Measurements from ENCODE around the gene GP1BA. TPM values are rescaled to one million over a fixed set of nuclear protein-coding genes. Genes with fewer than 3 reads are reported as not detected.

GP1BA gene
- total and polyA plus RNA-seq, 2 donors (not counting 1 experiment from before 2014, with no cell fraction given): not detected

- H3K4me2 ChIP-seq (ENCODE audit: extremely low read depth, insufficient read depth, low read length): peak within 1 kb of the TSS; percentile 99
- peak within 1 kb of the TSS; percentile 97 to 98 (median 97) for H3K4me3 ChIP-seq (replicated peaks in 1 of 4; ENCODE audit: control extremely low read depth in 1 of 4, insufficient read depth in 1 of 4, low read depth in 3 of 4, low read length in 4 of 4)
- peaks cover 16% of the 10 kb centered on the region for H3K36me3 ChIP-seq (ENCODE audit: control insufficient read depth, insufficient read depth, low read length)
- peak within 1 kb of the TSS; percentile 93 for H3K27ac ChIP-seq (ENCODE audit: insufficient read depth, low read length)
- H3K27me3 ChIP-seq (ENCODE audit: control insufficient read depth, insufficient read depth, low read length): no peaks in the 10 kb centered on the region
- peak within 1 kb of the TSS; percentile 87 for H3K9ac ChIP-seq (ENCODE audit: insufficient read depth, low read length)
- H3K79me2 ChIP-seq (ENCODE audit: control insufficient read depth, insufficient read depth, low read length): peaks cover 50% of the 10 kb centered on the region
- H3K4me1 ChIP-seq (ENCODE audit: control insufficient read depth, extremely low read depth, insufficient read depth, low read length): peaks cover 22% of the 10 kb centered on the region
- TF ChIP-seq CTCF (conservative IDR thresholded peaks at IDR 0.05 in 1 of 2, IDR thresholded peaks at IDR 0.05 in 1 of 2; ENCODE audit: low read depth in 1 of 2, low read length in 2 of 2) (no peak), EZH2 (IDR thresholded peaks at IDR 0.05; ENCODE audit: low read length, missing control alignments) (no peak)
- H4K20me1 ChIP-seq (ENCODE audit: control insufficient read depth, extremely low read depth, insufficient read depth, low read length): peaks cover 2% of the 10 kb centered on the region
- peak within 1 kb of the TSS; percentile 67 for H2AFZ ChIP-seq (ENCODE audit: low read length)
- DNase-seq (ENCODE audit: low read depth in 2 of 2): peak; percentile 89 to 96
- H3K9me3 ChIP-seq (ENCODE audit: control insufficient read depth, insufficient read depth, low read depth, low read length): no peaks in the 10 kb centered on the region
Measured at GRCh38 chr17:4948166-4948930, 16.3 kb downstream of the GP1BA start, which contains the start of gene PFN1. Gene PFN1 (minus strand): TSS chr17:4948530. CDS start chr17:4948394, 136 bp downstream.

- peak; percentile 88 to 89 for DNase-seq (ENCODE audit: low read depth in 2 of 2)
- no peaks in the 10 kb centered on the region for H3K9me3 ChIP-seq (ENCODE audit: control insufficient read depth, insufficient read depth, low read depth, low read length)
- no peak overlapping the region for H2AFZ ChIP-seq (ENCODE audit: low read length)
- H3K4me3 ChIP-seq (replicated peaks in 1 of 4; ENCODE audit: control extremely low read depth in 1 of 4, insufficient read depth in 1 of 4, low read depth in 3 of 4, low read length in 4 of 4): peak overlapping the region; percentile 47 to 97 (median 62)
- H3K79me2 ChIP-seq (ENCODE audit: control insufficient read depth, insufficient read depth, low read length): peaks cover 44% of the 10 kb centered on the region
- H3K27me3 ChIP-seq (ENCODE audit: control insufficient read depth, insufficient read depth, low read length): no peaks in the 10 kb centered on the region
- peak overlapping the region; percentile 55 for H3K9ac ChIP-seq (ENCODE audit: insufficient read depth, low read length)
- H3K4me1 ChIP-seq (ENCODE audit: control insufficient read depth, extremely low read depth, insufficient read depth, low read length): peaks cover 26% of the 10 kb centered on the region
- H4K20me1 ChIP-seq (ENCODE audit: control insufficient read depth, extremely low read depth, insufficient read depth, low read length): peaks cover 2% of the 10 kb centered on the region
- peaks cover 14% of the 10 kb centered on the region for H3K36me3 ChIP-seq (ENCODE audit: control insufficient read depth, insufficient read depth, low read length)
- TF ChIP-seq EZH2 (IDR thresholded peaks at IDR 0.05; ENCODE audit: low read length, missing control alignments): no peak
- TF ChIP-seq CTCF (conservative IDR thresholded peaks at IDR 0.05 in 1 of 2, IDR thresholded peaks at IDR 0.05 in 1 of 2; ENCODE audit: low read depth in 1 of 2, low read length in 2 of 2): no peak
- H3K27ac ChIP-seq (ENCODE audit: insufficient read depth, low read length): peak overlapping the region; percentile 84
- H3K4me2 ChIP-seq (ENCODE audit: extremely low read depth, insufficient read depth, low read length): peak overlapping the region; percentile 99
Measured at GRCh38 chr17:4948931-4949320, 16.8 kb downstream of the GP1BA start.

- Histone ChIP-seq H2AFZ (ENCODE audit: low read length) (no peak overlapping the region), H4K20me1 (ENCODE audit: control insufficient read depth, extremely low read depth, insufficient read depth, low read length) (peaks cover 2% of the 10 kb centered on the region), H3K27me3 (ENCODE audit: control insufficient read depth, insufficient read depth, low read length) (no peaks in the 10 kb centered on the region), H3K36me3 (ENCODE audit: control insufficient read depth, insufficient read depth, low read length) (peaks cover 11% of the 10 kb centered on the region), H3K4me2 (ENCODE audit: extremely low read depth, insufficient read depth, low read length) (peak overlapping the region; percentile 97), H3K27ac (ENCODE audit: insufficient read depth, low read length) (peak overlapping the region; percentile 84), H3K9me3 (ENCODE audit: control insufficient read depth, insufficient read depth, low read depth, low read length) (no peaks in the 10 kb centered on the region), H3K9ac (ENCODE audit: insufficient read depth, low read length) (peak overlapping the region; percentile 55), H3K4me1 (ENCODE audit: control insufficient read depth, extremely low read depth, insufficient read depth, low read length) (peaks cover 24% of the 10 kb centered on the region), H3K4me3 (replicated peaks in 1 of 4; ENCODE audit: control extremely low read depth in 1 of 4, insufficient read depth in 1 of 4, low read depth in 3 of 4, low read length in 4 of 4) (peak overlapping the region; percentile 47 to 97 (median 60)), H3K79me2 (ENCODE audit: control insufficient read depth, insufficient read depth, low read length) (peaks cover 38% of the 10 kb centered on the region)
- no peak for TF ChIP-seq EZH2 (IDR thresholded peaks at IDR 0.05; ENCODE audit: low read length, missing control alignments)
- TF ChIP-seq CTCF (conservative IDR thresholded peaks at IDR 0.05 in 1 of 2, IDR thresholded peaks at IDR 0.05 in 1 of 2; ENCODE audit: low read depth in 1 of 2, low read length in 2 of 2): no peak
- DNase-seq (ENCODE audit: low read depth in 2 of 2): peak; percentile 71 to 76
Measured at GRCh38 chr17:4949321-4950074, 17.4 kb downstream of the GP1BA start.
